Regular cardiac myocyte (primary cell): ENCODE measurements around the gene ACOT7. TPM values are rescaled to one million over a fixed set of nuclear protein-coding genes. Genes with fewer than 3 reads are reported as not detected.

Experiments used
- total RNA-seq: library from RNA; depleted of rRNA; stranded (reverse); fragments of >200 nt; gene quantifications from 2 replicates; pipeline ENCODE4 v1.2.3, GENCODE V29; 2014

ACOT7 gene
- total RNA-seq: 14.4 and 47.0 TPM in 2 replicates

GRCh38 chr1:6393400-6394187 is at the start of gene ACOT7:
ACOT7 (minus strand) TSS chr1:6393767; CDS start chr1:6393399, 368 bp downstream.

GRCh38 chr1:6424619-6425593 is 31.3 kb upstream of the ACOT7 start, which contains the start of gene ESPN:
ESPN (plus strand) TSS chr1:6424776; CDS start chr1:6424956, 180 bp downstream.

GRCh38 chr1:6419804-6420453 is 26.4 kb upstream of the ACOT7 start, which contains the start of gene HES2:
HES2 (minus strand) TSS chr1:6419919; CDS start chr1:6419820, 99 bp downstream.

GRCh38 chr1:6260961-6261614 is 132.5 kb downstream of the ACOT7 start, which contains the start of gene GPR153:
GPR153 (minus strand) TSS chr1:6261098; CDS start chr1:6254905, 6,193 bp downstream.

GRCh38 chr1:6243993-6244392 is 149.6 kb downstream of the ACOT7 start, which contains the start of gene HES3:
HES3 (plus strand) TSS chr1:6244179; CDS start chr1:6244366, 187 bp downstream.

Other genes with a start within 250 kb of the ACOT7 start
- under 0.01 TPM in 2 replicates for gene CHD5, start 213.4 kb downstream of the ACOT7 start, total RNA-seq
- 117 and 153 TPM in 2 replicates for gene RPL22, start 194.2 kb downstream of the ACOT7 start, total RNA-seq
- 13.0 and 22.6 TPM in 2 replicates for gene RNF207, start 187.6 kb downstream of the ACOT7 start, total RNA-seq
- 112 TPM in 2 replicates for gene ICMT, start 157.8 kb downstream of the ACOT7 start, total RNA-seq
- not detected in 2 replicates for gene HES3, start 149.6 kb downstream of the ACOT7 start, total RNA-seq
- 2.1 and 2.8 TPM in 2 replicates for gene GPR153, start 132.7 kb downstream of the ACOT7 start, total RNA-seq
- 0.77 and 0.85 TPM in 2 replicates for gene HES2, start 26.2 kb upstream of the ACOT7 start, total RNA-seq
- gene ESPN, start 31.0 kb upstream of the ACOT7 start, total RNA-seq: under 0.01 and 0.19 TPM in 2 replicates
- gene TNFRSF25, start 72.4 kb upstream of the ACOT7 start, total RNA-seq: 5.0 and 6.8 TPM in 2 replicates
- gene PLEKHG5, start 97.9 kb upstream of the ACOT7 start, total RNA-seq: 16.9 and 23.0 TPM in 2 replicates
- gene NOL9, start 160.7 kb upstream of the ACOT7 start, total RNA-seq: 16.9 and 30.1 TPM in 2 replicates
- gene TAS1R1, start 161.5 kb upstream of the ACOT7 start, total RNA-seq: not detected in 2 replicates
- gene ZBTB48, start 186.2 kb upstream of the ACOT7 start, total RNA-seq: 15.5 and 15.9 TPM in 2 replicates
- 57.2 and 76.5 TPM in 2 replicates for gene KLHL21, start 209.1 kb upstream of the ACOT7 start, total RNA-seq
- gene PHF13, start 220.0 kb upstream of the ACOT7 start, total RNA-seq: 6.9 and 9.3 TPM in 2 replicates
- gene THAP3, start 231.1 kb upstream of the ACOT7 start, total RNA-seq: 22.4 and 24.0 TPM in 2 replicates